Measurements from ENCODE around the gene PDLIM1.

PDLIM1 gene

GRCh38 chr10:95291365-95292039, 699 bp upstream of the PDLIM1 start:
- Histone ChIP-seq H3K4me3 (peak overlapping the region; percentile 48 to 93 (median 66)), H3K27ac (peak overlapping the region in 16 of 21 experiments; percentile 41 to 99 (median 90))

- peak overlapping the region; percentile 49 to 99 (median 89) for H3K27ac ChIP-seq
- H3K4me3 ChIP-seq: peak overlapping the region; percentile 48 to 93 (median 66)
These were observed 832 bp downstream of the PDLIM1 start for GRCh38 chr10:95289921-95290421.

- peak overlapping the region in 20 of 21 experiments; percentile 6 to 99 (median 90) for H3K27ac ChIP-seq
- H3K4me3 ChIP-seq: peak overlapping the region; percentile 48 to 93 (median 66)
These were observed 1.5 kb downstream of the PDLIM1 start for GRCh38 chr10:95289003-95289920.

- peak overlapping the region in 5 of 21 experiments; percentile 39 to 98 (median 90) for H3K27ac ChIP-seq
- peak overlapping the region in 4 of 7 experiments; percentile 5 to 75 (median 36) for H3K4me3 ChIP-seq
These were observed 2.5 kb downstream of the PDLIM1 start for GRCh38 chr10:95288303-95288702.

- Histone ChIP-seq H3K27ac (peak overlapping the region in 7 of 21 experiments; percentile 6 to 67 (median 45)), H3K4me3 (no peak overlapping the region)
These were observed 3.5 kb downstream of the PDLIM1 start for GRCh38 chr10:95287281-95287680.

GRCh38 chr10:95286707-95287106, 4.1 kb downstream of the PDLIM1 start:
- H3K4me3 ChIP-seq: no peak overlapping the region
- peak overlapping the region in 7 of 21 experiments; percentile 6 to 67 (median 45) for H3K27ac ChIP-seq

GRCh38 chr10:95285556-95285955, 5.2 kb downstream of the PDLIM1 start:
- Histone ChIP-seq H3K27ac (no peak overlapping the region), H3K4me3 (no peak overlapping the region)

- H3K4me3 ChIP-seq: no peak overlapping the region
- peak overlapping the region in 1 of 21 experiments; percentile 7 for H3K27ac ChIP-seq
These were observed 6.0 kb downstream of the PDLIM1 start for GRCh38 chr10:95284807-95285206.

- no peak overlapping the region for H3K4me3 ChIP-seq
- H3K27ac ChIP-seq: no peak overlapping the region
These were observed 8.7 kb downstream of the PDLIM1 start for GRCh38 chr10:95282107-95282506.

- Histone ChIP-seq H3K27ac (peak overlapping the region in 1 of 21 experiments; percentile 20), H3K4me3 (no peak overlapping the region)
These were observed 9.6 kb downstream of the PDLIM1 start for GRCh38 chr10:95281206-95281605.

GRCh38 chr10:95280637-95281036, 10.2 kb downstream of the PDLIM1 start:
- H3K27ac ChIP-seq: peak overlapping the region in 1 of 21 experiments; percentile 8
- H3K4me3 ChIP-seq: no peak overlapping the region

GRCh38 chr10:95279042-95279820, 11.6 kb downstream of the PDLIM1 start:
- H3K27ac ChIP-seq: peak overlapping the region in 4 of 21 experiments; percentile 12 to 43 (median 36)
- H3K4me3 ChIP-seq: no peak overlapping the region

GRCh38 chr10:95278061-95278988, 12.5 kb downstream of the PDLIM1 start:
- no peak overlapping the region for H3K4me3 ChIP-seq

GRCh38 chr10:95277614-95278013, 13.2 kb downstream of the PDLIM1 start:
- H3K4me3 ChIP-seq: no peak overlapping the region
- peak overlapping the region in 3 of 21 experiments; percentile 14 to 64 (median 49) for H3K27ac ChIP-seq

More at GRCh38 chr10:95278061-95278988, 12.5 kb downstream of the PDLIM1 start:
- peak overlapping the region in 4 of 21 experiments; percentile 10 to 64 (median 36) for H3K27ac ChIP-seq

GRCh38 chr10:95277201-95277570, 13.6 kb downstream of the PDLIM1 start:
- Histone ChIP-seq H3K27ac (peak overlapping the region in 5 of 21 experiments; percentile 4 to 64 (median 44)), H3K4me3 (no peak overlapping the region)

- Histone ChIP-seq H3K4me3 (no peak overlapping the region), H3K27ac (peak overlapping the region in 12 of 21 experiments; percentile 5 to 66 (median 47))
These were observed 14.2 kb downstream of the PDLIM1 start for GRCh38 chr10:95276367-95277200.

GRCh38 chr10:95275726-95276366, 15.0 kb downstream of the PDLIM1 start:
- H3K4me3 ChIP-seq: no peak overlapping the region

More at GRCh38 chr10:95275726-95276366, 15.0 kb downstream of the PDLIM1 start:
- peak overlapping the region in 12 of 21 experiments; percentile 5 to 66 (median 48) for H3K27ac ChIP-seq
